Prostate gland (tissue), 2 donors: ENCODE results near the gene GNL1. TPM values are rescaled to one million over a fixed set of nuclear protein-coding genes. Genes with fewer than 3 reads are reported as not detected.
"Not testable (repeated sequence)": the region's sequence is repeated elsewhere in the genome, so short reads cannot be mapped to it uniquely, and the experiment has no call there.

Experiments
- DNase-seq: peaks from one replicate; pipeline ENCODE4 v3.0.0-alpha.2; 2019; ENCODE audit warnings: low spot score
- H3K27ac ChIP-seq, 2 donors: fragments of 200-600 bp; sonication (generic); 2 replicates each; pipeline ENCODE4 v1.5.1; 2017 to 2019
- H3K27me3 ChIP-seq: fragments of 200-600 bp; sonication (generic); replicated peaks from 2 replicates; pipeline ENCODE4 v1.5.1; 2019; ENCODE audit not compliant: insufficient read depth
- H3K36me3 ChIP-seq, 2 donors: fragments of 200-600 bp; sonication (generic); 1 replicate in 1 of 2; 2 replicates in 1 of 2; pipeline versions ENCODE4 v1.5.1 to v1.8.1; 2017 to 2019
- H3K4me1 ChIP-seq: fragments of 200-600 bp; sonication (generic); replicated peaks from 2 replicates; pipeline ENCODE4 v1.5.1; 2019
- H3K4me3 ChIP-seq, 2 donors: fragments of 200-600 bp; sonication (generic); 2 replicates each; pipeline ENCODE4 v1.5.1; 2017 to 2019
- H3K9me3 ChIP-seq: fragments of 200-600 bp; sonication (generic); 2 replicates; pipeline ENCODE4 v1.5.1; 2017
- POLR2A ChIP-seq: fragments of 450-650 bp; IDR thresholded peaks from one replicate; pipeline ENCODE4 v1.6.1; 2016; ENCODE audit warnings: antibody characterized with exemption, mild to moderate bottlenecking
- POLR2AphosphoS5 ChIP-seq: sonication (generic); formaldehyde crosslinking; IDR thresholded peaks from one replicate; pipeline ENCODE4 v1.6.1; 2017; ENCODE audit warnings: antibody characterized with exemption
- WGBS: methylation state at CpG from one replicate; pipeline ENCODE4 v1.1.5; 2018; 5-methylcytosine and 5-hydroxymethylcytosine counted together
- intact Hi-C: fragments of 100-400 bp; cut with DNase I; formaldehyde crosslinking; loops from one replicate; pipeline ENCODE4 v1.14.2; 2022
- total RNA-seq, 2 donors: library from RNA; depleted of rRNA; stranded (reverse); fragments of >200 nt; gene quantifications; one replicate each; pipeline ENCODE4 v1.1.0, GENCODE V29; 2016
- TF ChIP-seq, protein P1 (sequence below), 4 experiments: fragments of 200-600 bp in 2 of 4; fragments of 450-650 bp in 2 of 4; sonication (generic) in 2 of 4; IDR thresholded peaks; 1 replicate in 3 of 4; 2 replicates in 1 of 4; pipeline ENCODE4 v1.5.1; 2016 to 2019; ENCODE audit warnings: antibody characterized with exemption in 4 of 4, mild to moderate bottlenecking in 2 of 4, moderate library complexity in 2 of 4

GNL1 gene
- total RNA-seq, 2 donors from 2014 or later = 38.3 to 56.4 TPM

- DNase-seq = no peak
- H3K36me3 ChIP-seq = peaks cover 23 to 27% of the 10 kb centered on the region in 2 donors
- H3K4me3 ChIP-seq = no peak overlapping the region
- TF ChIP-seq POLR2AphosphoS5 = no peak
- TF ChIP-seq, protein P1, sequence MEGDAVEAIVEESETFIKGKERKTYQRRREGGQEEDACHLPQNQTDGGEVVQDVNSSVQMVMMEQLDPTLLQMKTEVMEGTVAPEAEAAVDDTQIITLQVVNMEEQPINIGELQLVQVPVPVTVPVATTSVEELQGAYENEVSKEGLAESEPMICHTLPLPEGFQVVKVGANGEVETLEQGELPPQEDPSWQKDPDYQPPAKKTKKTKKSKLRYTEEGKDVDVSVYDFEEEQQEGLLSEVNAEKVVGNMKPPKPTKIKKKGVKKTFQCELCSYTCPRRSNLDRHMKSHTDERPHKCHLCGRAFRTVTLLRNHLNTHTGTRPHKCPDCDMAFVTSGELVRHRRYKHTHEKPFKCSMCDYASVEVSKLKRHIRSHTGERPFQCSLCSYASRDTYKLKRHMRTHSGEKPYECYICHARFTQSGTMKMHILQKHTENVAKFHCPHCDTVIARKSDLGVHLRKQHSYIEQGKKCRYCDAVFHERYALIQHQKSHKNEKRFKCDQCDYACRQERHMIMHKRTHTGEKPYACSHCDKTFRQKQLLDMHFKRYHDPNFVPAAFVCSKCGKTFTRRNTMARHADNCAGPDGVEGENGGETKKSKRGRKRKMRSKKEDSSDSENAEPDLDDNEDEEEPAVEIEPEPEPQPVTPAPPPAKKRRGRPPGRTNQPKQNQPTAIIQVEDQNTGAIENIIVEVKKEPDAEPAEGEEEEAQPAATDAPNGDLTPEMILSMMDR (IDR thresholded peaks at IDR 0.05) = no peak
- TF ChIP-seq POLR2A = no peak
- 82% methylated on average over 13 of the region's 13 CpGs for whole genome bisulfite sequencing
- intact Hi-C loops = loop anchor here (10.0 kb wide), 1 partner anchor 55 kb away; no protein-coding TSS in a partner anchor
- H3K27me3 ChIP-seq = no peaks in the 10 kb centered on the region
- no peaks in the 10 kb centered on the region for H3K4me1 ChIP-seq
- H3K27ac ChIP-seq = no peak overlapping the region
- H3K9me3 ChIP-seq = no peaks in the 10 kb centered on the region
Observed at GRCh38 chr6:30599625-30600324, 43.5 kb upstream of the GNL1 start.

- H3K27me3 ChIP-seq = no peaks in the 10 kb centered on the region
- H3K27ac ChIP-seq = no peak overlapping the region
- TF ChIP-seq, protein P1 (IDR thresholded peaks at IDR 0.05) = no peak
- TF ChIP-seq POLR2A (no peak), POLR2AphosphoS5 (no peak)
- intact Hi-C loops = loop anchor here (10.0 kb wide), 1 partner anchor 54 kb away; no protein-coding TSS in a partner anchor
- DNase-seq = no peak
- no peak overlapping the region for H3K4me3 ChIP-seq
- H3K36me3 ChIP-seq = peaks cover 16 to 20% of the 10 kb centered on the region in 2 donors
- no peaks in the 10 kb centered on the region for H3K4me1 ChIP-seq
- no peaks in the 10 kb centered on the region for H3K9me3 ChIP-seq
- WGBS = 69% methylated on average over 12 of the region's 12 CpGs
Observed at GRCh38 chr6:30598912-30599624, 42.8 kb upstream of the GNL1 start.

DNA sequence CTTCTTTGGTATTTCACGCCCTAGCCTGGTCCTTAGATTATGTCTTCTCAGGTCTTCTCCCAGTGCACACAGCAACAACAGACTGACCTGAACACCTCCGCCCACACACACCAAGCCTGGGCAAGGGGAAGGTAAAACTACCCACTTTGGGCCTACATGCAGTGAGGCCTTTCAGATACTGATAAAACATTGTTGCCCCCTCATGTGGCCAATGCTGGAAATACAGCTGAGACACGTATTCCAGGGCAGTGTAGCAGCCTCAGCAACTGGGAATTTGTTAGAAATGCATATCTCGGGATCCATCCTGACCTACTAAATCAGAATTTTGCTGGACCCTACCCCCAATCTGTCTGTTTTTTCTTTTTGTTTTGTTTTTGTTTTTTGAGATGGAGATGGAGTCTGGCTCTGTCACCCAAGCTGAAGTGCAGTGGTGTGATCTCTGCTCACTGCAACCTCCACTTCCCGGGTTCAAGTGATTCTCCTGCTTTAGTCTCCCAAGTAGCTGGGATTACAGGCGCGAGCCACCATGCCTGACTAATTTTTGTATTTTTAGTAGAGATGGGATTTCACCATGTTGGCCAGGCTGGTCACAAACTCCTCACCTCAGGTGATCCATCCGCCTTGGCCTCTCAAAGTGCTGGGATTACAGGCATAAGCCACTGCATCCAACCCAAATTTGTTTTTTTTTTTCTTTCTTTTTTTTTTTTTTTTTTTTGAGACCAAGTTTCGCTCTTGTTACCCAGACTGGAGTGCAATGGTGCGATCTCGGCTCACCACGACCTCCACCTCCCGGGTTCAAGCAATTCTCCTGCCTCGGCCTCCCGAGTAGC lies 41.2 kb upstream of the GNL1 start:
- DNase-seq = peak; percentile 81
- H3K27ac ChIP-seq, H3K4me1 ChIP-seq, H3K4me3 ChIP-seq, H3K36me3 ChIP-seq, H3K9me3 ChIP-seq, H3K27me3 ChIP-seq: not testable (repeated sequence)
- TF ChIP-seq, protein P1 (IDR thresholded peaks at IDR 0.05) = peak; percentile 45 to 80 (median 72)
- TF ChIP-seq POLR2AphosphoS5 = peak; percentile 46
- 75% methylated on average over 15 of the region's 15 CpGs for WGBS
- intact Hi-C loops = loop anchor here (10.0 kb wide), 1 partner anchor 53 kb away; no protein-coding TSS in a partner anchor

GRCh38 chr6:30592287-30592686 lies 36.0 kb upstream of the GNL1 start:
- intact Hi-C loops = loop anchor here (10.0 kb wide), 1 partner anchor 47 kb away; no protein-coding TSS in a partner anchor
- 95% methylated on average over 1 of the region's 1 CpG for WGBS

More at GRCh38 chr6:30592287-30592686, 36.0 kb upstream of the GNL1 start:
- Histone ChIP-seq H3K36me3 (peaks cover 0 to 5% of the 10 kb centered on the region in 2 donors), H3K27me3 (no peaks in the 10 kb centered on the region), H3K4me3 (no peak overlapping the region), H3K27ac (peak overlapping the region; percentile 67 to 69), H3K9me3 (no peaks in the 10 kb centered on the region), H3K4me1 (peaks cover 14% of the 10 kb centered on the region)
- TF ChIP-seq POLR2A (no peak), POLR2AphosphoS5 (no peak)
- TF ChIP-seq, protein P1 (IDR thresholded peaks at IDR 0.05) = no peak
- DNase-seq = no peak
